BLaER1 treated with 17β-estradiol and CSF1 and Interleukin-3, amounts not matched to agents 10 nM and 100 nM (cell line): ENCODE results near the gene RAB6B.

Source experiments
- H3K27ac ChIP-seq, 11 experiments: shearing (Covaris generic); formaldehyde crosslinking; 2 replicates each; pipeline ENCODE4 v1.8.1; 2022
- H3K27me3 ChIP-seq, 11 experiments: shearing (Covaris generic); formaldehyde crosslinking; 2 replicates each; pipeline ENCODE4 v1.8.1; 2022
- H3K36me3 ChIP-seq, 11 experiments: shearing (Covaris generic); formaldehyde crosslinking; 2 replicates each; pipeline ENCODE4 v1.8.1; 2022
- H3K4me1 ChIP-seq, 10 experiments: shearing (Covaris generic); formaldehyde crosslinking; 2 replicates each; pipeline ENCODE4 v1.8.1; 2022
- H3K4me2 ChIP-seq, 11 experiments: shearing (Covaris generic); formaldehyde crosslinking; 2 replicates each; pipeline ENCODE4 v1.8.1; 2022
- H3K4me3 ChIP-seq, 10 experiments: shearing (Covaris generic); formaldehyde crosslinking; 2 replicates each; pipeline ENCODE4 v1.8.1; 2022
- H3K9ac ChIP-seq, 11 experiments: shearing (Covaris generic); formaldehyde crosslinking; 2 replicates each; pipeline ENCODE4 v1.8.1; 2022
- H3K9me3 ChIP-seq, 11 experiments: shearing (Covaris generic); formaldehyde crosslinking; replicated peaks in 1 of 11; 2 replicates each; pipeline ENCODE4 v1.8.1; 2022
- H4K20me1 ChIP-seq, 11 experiments: shearing (Covaris generic); formaldehyde crosslinking; 2 replicates each; pipeline ENCODE4 v1.8.1; 2022
- Cebpa-rat ChIP-seq, 11 experiments: shearing (Covaris generic); IDR thresholded peaks; 2 replicates each; pipeline ENCODE4 v1.8.1; 2022

The RAB6B gene

DNA sequence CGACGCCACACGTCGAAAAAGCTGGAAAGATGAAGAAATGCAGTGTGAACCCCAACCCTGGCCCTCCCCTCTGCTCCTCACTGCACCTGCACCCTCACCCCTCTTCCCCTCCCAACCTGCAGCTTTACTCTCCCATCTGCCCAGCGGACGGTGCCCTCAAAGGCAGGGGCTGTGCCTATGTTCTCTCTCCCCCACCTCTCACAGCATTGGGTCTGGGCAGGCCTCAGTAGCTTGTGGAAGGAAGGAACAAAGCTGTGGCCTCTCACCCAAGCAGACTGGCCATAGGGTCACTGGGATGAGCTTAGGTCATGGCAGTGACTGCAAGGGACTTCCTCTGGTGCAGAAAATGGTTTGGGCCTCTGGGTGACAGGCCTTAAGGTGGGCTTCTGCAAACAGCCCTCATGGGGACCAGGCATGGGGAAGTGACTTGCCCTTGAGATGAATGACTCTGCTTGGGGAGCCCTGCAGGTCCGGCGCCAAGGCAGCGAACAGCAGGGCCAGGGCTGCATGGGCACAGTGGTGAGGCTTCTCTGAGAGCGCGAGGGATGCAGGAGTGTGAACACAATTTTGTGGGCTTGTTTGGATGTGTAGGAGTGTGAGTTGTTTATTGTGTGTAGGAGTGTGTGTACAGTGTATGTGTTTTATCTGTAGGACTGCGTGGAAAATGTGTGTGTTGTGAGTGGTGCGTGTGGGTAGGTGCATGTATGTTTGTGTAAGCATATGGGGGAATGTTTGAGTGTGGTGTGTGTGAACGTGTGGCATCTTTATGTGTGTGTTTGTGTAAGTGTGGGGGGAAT lies 60.9 kb downstream of the RAB6B start:
- Histone ChIP-seq H3K4me2 (no peak overlapping the region), H3K27me3 (no peaks in the 10 kb centered on the region)

DNA sequence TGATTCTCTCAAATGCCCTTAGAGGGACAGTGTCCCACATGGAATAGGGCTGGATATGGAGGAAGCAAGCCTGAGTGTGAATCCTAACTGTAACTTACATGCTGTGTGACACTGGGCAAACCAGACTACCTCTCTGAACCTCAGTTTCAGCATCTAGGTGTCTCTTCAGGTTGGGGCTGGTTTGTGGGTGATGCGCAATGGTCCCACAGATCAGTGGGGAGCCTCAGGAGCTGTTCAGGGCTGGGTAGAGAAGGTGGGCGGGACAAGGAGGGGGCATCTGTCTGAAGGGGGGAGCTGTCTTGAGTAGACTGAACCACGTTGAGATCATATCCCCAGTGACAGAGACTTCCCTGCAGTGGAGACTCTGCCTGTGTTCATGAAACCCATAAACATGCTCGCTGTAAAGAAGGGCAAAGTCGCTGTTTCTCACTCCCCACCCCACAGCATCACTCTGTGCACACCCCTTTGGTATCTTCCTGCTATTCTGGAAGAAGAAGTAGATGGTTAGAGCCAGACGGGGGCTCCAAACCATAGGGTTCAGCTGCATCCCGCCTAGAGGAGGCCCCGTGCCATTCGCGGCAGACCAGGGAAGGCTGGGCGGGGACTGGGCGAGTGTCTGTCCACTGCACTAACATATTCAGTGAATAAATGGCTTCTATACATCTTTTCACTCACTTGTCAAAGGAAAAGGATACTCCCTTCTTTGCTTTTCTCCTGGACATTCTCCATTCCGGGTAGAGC lies 61.6 kb downstream of the RAB6B start:
- no peak overlapping the region for H3K9ac ChIP-seq
- H3K4me2 ChIP-seq: no peak overlapping the region
- peaks cover 0 to 22% (median 12%) of the 10 kb centered on the region in 10 experiments; a peak in 12 of 20 replicates for H3K4me1 ChIP-seq
- no peaks in the 10 kb centered on the region for H3K9me3 ChIP-seq
- H3K27ac ChIP-seq: no peak overlapping the region
- no peaks in the 10 kb centered on the region for H4K20me1 ChIP-seq
- no peaks in the 10 kb centered on the region for H3K36me3 ChIP-seq
- no peaks in the 10 kb centered on the region for H3K27me3 ChIP-seq
- no peak for TF ChIP-seq Cebpa-rat (IDR thresholded peaks at IDR 0.05)
- no peak overlapping the region for H3K4me3 ChIP-seq

More for the DNA sequence above, 60.9 kb downstream of the RAB6B start:
- no peaks in the 10 kb centered on the region for H3K9me3 ChIP-seq
- no peaks in the 10 kb centered on the region for H3K36me3 ChIP-seq
- no peak overlapping the region for H3K4me3 ChIP-seq
- H3K27ac ChIP-seq: no peak overlapping the region
- H3K4me1 ChIP-seq: peaks cover 0 to 19% (median 9%) of the 10 kb centered on the region in 10 experiments; a peak in 12 of 20 replicates
- no peaks in the 10 kb centered on the region for H4K20me1 ChIP-seq
- no peak for TF ChIP-seq Cebpa-rat (IDR thresholded peaks at IDR 0.05)
- no peak overlapping the region for H3K9ac ChIP-seq

DNA sequence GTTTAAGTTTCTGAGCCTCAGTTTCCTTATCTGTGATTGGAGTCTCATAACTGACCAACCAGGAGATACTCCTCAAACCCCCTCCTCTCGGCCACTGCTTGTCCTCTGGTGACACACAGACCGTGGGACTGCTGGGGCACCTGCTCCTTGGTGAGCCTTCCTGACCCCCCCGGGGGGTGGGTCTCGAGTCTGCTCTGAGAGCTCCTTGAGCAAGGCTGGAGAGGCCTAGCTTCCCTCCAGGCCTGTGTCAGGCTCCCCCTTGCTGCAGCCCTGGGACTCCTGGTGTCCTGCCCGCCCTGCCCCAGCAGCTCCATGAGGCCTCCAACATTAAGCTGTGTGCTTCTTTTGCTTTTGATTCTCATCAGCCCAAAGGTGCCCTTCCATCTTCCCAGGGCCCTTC lies 62.4 kb downstream of the RAB6B start:
- TF ChIP-seq Cebpa-rat (IDR thresholded peaks at IDR 0.05): no peak
- Histone ChIP-seq H4K20me1 (no peaks in the 10 kb centered on the region), H3K4me3 (no peak overlapping the region), H3K4me2 (no peak overlapping the region), H3K27ac (no peak overlapping the region), H3K4me1 (peaks cover 0 to 23% (median 12%) of the 10 kb centered on the region in 10 experiments; a peak in 12 of 20 replicates), H3K36me3 (no peaks in the 10 kb centered on the region), H3K9ac (no peak overlapping the region), H3K27me3 (no peaks in the 10 kb centered on the region), H3K9me3 (no peaks in the 10 kb centered on the region)

- Histone ChIP-seq H3K4me1 (peaks cover 0 to 18% (median 7%) of the 10 kb centered on the region in 10 experiments; a peak in 12 of 20 replicates), H3K27ac (no peak overlapping the region), H3K4me2 (0 out of 22 replicates have a peak overlapping the region, but pooled peaks of 1 of the 11 experiments have one; percentile 5), H4K20me1 (no peaks in the 10 kb centered on the region), H3K9ac (no peak overlapping the region), H3K36me3 (no peaks in the 10 kb centered on the region), H3K9me3 (no peaks in the 10 kb centered on the region), H3K27me3 (no peaks in the 10 kb centered on the region), H3K4me3 (no peak overlapping the region)
- TF ChIP-seq Cebpa-rat (IDR thresholded peaks at IDR 0.05): no peak
These were observed 62.9 kb downstream of the RAB6B start for GRCh38 chr3:133832802-133833144.

DNA sequence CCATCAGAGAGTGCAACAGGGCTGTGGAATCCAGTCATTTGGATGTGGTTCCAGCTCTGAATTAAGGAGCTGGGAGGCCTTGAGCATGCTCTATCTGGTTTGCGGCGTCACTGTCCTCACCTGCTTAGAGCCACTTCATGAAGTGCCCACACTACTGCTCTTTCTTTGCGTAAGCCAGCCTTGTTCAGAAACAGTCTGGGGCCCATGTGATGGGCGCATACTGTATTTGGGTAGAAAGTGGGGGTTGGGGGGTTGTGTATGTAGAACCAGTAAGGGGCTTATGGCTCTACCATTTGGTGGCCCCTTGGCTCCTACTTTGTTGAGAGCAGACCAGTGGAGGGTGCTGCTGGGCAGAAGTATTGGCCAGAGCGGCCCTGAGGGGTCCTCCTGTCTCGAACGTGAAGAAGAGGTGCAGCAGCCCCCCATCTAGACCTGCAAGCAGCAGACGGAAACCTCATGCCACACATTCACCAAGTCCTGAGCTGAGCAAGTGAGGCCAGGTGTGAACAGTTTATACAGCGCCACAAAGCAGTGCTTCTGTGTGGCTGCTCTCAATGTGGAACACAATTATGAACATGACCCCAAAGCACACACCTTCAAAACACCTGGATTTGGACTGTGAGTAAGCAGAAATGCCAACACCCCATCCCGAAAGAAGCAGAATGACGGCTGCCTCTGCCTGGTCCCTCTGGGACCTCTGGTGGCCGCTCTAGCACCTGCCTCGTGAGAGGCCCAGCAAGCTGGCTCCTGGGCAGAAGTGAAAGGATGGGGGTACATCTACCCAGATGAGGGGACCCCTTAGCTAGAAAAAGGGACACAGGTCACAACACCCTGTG lies 63.5 kb downstream of the RAB6B start:
- TF ChIP-seq Cebpa-rat (IDR thresholded peaks at IDR 0.05): no peak
- no peaks in the 10 kb centered on the region for H3K27me3 ChIP-seq

DNA sequence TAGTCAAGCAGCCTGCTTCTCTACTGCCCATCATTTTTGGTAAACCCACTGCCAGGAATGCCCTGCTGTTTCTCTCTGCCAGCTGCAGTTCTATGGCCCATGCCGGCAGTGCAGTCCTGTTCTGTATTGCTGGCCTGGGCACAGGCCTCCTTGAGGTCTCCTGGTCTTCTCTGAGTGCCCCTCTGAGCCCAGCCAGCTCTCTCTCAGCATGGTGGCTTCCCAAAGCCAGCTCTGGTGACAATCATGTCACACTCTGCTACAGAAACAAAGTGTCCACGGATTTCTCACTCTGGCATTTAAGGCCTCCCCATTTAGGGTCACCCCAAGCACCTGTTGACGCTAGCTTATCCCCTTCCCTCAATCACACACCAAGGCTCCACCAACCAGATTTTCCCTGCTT lies 65.6 kb downstream of the RAB6B start:
- Histone ChIP-seq H3K27ac (no peak overlapping the region), H3K27me3 (no peaks in the 10 kb centered on the region), H4K20me1 (no peaks in the 10 kb centered on the region), H3K9ac (no peak overlapping the region), H3K4me2 (no peak overlapping the region), H3K4me1 (peaks cover 0 to 14% (median 2%) of the 10 kb centered on the region in 10 experiments; a peak in 8 of 20 replicates), H3K4me3 (no peak overlapping the region), H3K9me3 (no peaks in the 10 kb centered on the region), H3K36me3 (peaks cover 2 to 22% (median 14%) of the 10 kb centered on the region in 11 experiments; a peak in 20 of 22 replicates)
- no peak for TF ChIP-seq Cebpa-rat (IDR thresholded peaks at IDR 0.05)

More for the DNA sequence above, 63.5 kb downstream of the RAB6B start:
- Histone ChIP-seq H3K27ac (no peak overlapping the region), H3K4me2 (peak overlapping the region in 1 of 11 experiments; percentile 5; a peak in 1 of 22 replicates), H3K9me3 (no peaks in the 10 kb centered on the region), H3K9ac (no peak overlapping the region), H3K36me3 (0 out of 22 replicates have a peak, but pooled peaks cover 0 to under 1% (median 0%) of the 10 kb centered on the region in 11 experiments), H3K4me1 (peaks cover 0 to 14% (median 2%) of the 10 kb centered on the region in 10 experiments; a peak in 8 of 20 replicates), H3K4me3 (no peak overlapping the region), H4K20me1 (no peaks in the 10 kb centered on the region)

- Histone ChIP-seq H3K4me2 (peak overlapping the region in 5 of 11 experiments; percentile 3 to 33 (median 30); a peak in 5 of 22 replicates), H3K27ac (no peak overlapping the region), H4K20me1 (no peaks in the 10 kb centered on the region), H3K4me3 (no peak overlapping the region), H3K4me1 (peaks cover 0 to 14% (median 2%) of the 10 kb centered on the region in 10 experiments; a peak in 8 of 20 replicates), H3K9me3 (no peaks in the 10 kb centered on the region), H3K27me3 (no peaks in the 10 kb centered on the region), H3K36me3 (peaks cover 5 to 30% (median 22%) of the 10 kb centered on the region in 11 experiments; a peak in 21 of 22 replicates), H3K9ac (no peak overlapping the region)
- TF ChIP-seq Cebpa-rat (IDR thresholded peaks at IDR 0.05): no peak
These were observed 66.4 kb downstream of the RAB6B start for GRCh38 chr3:133829310-133829707.

DNA sequence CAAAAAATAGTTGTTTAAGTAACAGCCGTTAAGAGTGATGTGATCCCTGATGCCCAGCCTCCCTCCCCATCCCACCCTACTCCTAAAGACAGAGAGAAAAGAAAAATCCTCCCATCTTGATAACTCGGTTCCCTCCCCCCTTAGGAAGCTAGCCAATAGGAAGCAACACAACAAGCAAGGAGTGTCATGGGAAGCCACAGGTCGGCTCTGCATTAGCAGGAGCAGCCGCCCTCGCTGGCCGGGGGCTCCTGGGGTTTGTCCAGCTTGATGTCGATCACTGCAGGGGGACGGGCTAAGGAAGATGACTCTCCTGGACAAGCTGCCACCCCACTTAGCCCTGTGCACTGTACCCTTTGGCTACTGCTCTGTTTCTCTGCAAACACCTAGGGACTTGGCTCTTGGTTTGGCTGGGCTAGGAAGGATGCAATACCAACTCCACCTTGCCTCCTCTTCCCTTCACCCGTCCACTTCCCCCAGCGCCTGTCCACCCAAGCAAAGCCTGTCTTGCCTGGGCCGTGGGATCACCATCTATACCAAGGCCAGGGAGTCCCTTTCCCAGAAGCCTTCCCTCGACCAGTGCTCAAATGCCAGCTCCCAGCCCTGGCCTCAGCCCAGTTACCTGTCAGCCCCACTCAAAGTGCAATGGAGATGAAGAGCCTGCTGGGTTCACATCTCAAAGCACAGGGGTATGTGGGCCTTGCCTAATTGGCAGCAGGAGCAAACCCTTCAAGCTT lies 66.9 kb downstream of the RAB6B start:
- H3K27me3 ChIP-seq: no peaks in the 10 kb centered on the region
- H4K20me1 ChIP-seq: peaks cover 0 to under 1% (median 0%) of the 10 kb centered on the region in 11 experiments; a peak in 1 of 22 replicates
- no peak for TF ChIP-seq Cebpa-rat (IDR thresholded peaks at IDR 0.05)
- no peak overlapping the region for H3K9ac ChIP-seq
- H3K4me3 ChIP-seq: no peak overlapping the region
- H3K36me3 ChIP-seq: peaks cover 11 to 35% (median 28%) of the 10 kb centered on the region in 11 experiments; a peak in 21 of 22 replicates
- H3K27ac ChIP-seq: no peak overlapping the region
- H3K4me2 ChIP-seq: peak overlapping the region in 5 of 11 experiments; percentile 3 to 33 (median 30); a peak in 5 of 22 replicates
- peaks cover 0 to 20% (median 3%) of the 10 kb centered on the region in 10 experiments; a peak in 10 of 20 replicates for H3K4me1 ChIP-seq
- no peaks in the 10 kb centered on the region for H3K9me3 ChIP-seq
